Pons (tissue), 1 donor: ENCODE measurements around the gene SERP1.
A peak's percentile ranks its signal among the peaks of the same experiment; 100 is the strongest.

ENCODE experiments used
- DNase-seq: peaks from one replicate; pipeline ENCODE4 v3.0.0-alpha.2; 2016; ENCODE audit warnings: low spot score

The SERP1 gene

GRCh38 chr3:150546226-150547044 is at the start of gene SERP1, which contains the start of gene EIF2A:
Gene SERP1, minus strand, starts transcription at chr3:150546496. Its CDS starts 361 bp downstream, at chr3:150546135.
Gene EIF2A, plus strand, starts transcription at chr3:150546787. Its CDS starts 16 bp downstream, at chr3:150546803.
- DNase-seq = peak; percentile 100

DNA sequence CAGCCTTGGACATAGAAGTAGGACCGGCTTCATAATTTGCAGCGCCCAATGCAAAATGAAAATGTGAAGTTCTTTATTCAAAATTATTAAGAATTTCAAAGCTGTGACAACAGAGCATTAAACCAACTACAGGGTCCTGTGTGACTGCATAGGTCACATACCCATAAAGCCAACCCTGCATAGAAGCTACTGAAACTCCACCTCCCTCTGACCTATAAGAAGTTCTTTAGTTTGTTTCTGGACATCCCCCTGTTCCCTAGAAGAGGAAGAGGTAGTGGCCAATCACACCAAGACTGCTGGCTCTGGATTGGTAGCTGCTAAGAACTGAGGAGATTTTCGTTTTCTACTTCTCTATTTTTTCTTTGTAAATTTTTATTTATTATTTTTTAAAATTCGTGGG is 47.9 kb upstream of the SERP1 start:
- DNase-seq = no peak

GRCh38 chr3:150589759-150590158 is 43.5 kb upstream of the SERP1 start:
- DNase-seq = no peak

GRCh38 chr3:150588027-150588830 is 41.9 kb upstream of the SERP1 start:
- DNase-seq = no peak

DNA sequence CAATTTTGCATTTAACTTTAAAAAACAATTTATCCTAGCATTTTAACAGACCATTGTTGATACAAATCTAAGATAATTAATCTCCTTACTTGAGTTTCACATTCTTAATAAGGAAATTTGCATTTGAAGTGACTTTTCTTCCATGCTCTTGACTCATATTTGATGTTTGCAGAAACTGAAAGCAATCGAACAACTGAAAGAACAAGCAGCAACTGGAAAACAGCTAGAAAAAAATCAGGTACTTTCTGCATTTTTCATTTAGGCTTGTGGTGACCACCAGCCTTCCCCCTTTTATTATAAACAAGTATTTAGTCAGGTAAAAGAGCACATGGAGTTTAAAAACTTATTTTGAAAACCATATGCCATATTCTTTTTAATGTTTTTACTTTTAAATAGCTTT is 36.7 kb upstream of the SERP1 start:
- DNase-seq = no peak

- no peak for DNase-seq
Measured at GRCh38 chr3:150582620-150583019, 36.3 kb upstream of the SERP1 start.

DNA sequence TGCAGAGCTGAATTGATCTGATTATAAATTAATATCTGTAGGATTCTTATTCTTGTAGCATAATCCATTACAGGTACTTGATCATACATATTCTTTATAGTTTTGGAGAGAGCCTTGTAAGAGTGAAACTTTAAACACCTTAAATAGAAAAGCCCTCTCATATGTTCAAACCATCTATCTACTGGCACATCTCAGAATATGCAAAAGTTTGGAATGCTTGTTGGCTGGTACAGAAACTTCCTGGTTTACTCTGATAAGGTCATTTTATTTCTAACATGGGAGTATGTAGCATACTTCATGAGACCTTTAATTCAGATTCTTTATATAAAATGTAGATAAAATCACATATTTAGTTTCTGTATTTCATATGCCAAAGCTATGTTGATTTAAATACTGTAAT is 34.9 kb upstream of the SERP1 start:
- DNase-seq = no peak

DNA sequence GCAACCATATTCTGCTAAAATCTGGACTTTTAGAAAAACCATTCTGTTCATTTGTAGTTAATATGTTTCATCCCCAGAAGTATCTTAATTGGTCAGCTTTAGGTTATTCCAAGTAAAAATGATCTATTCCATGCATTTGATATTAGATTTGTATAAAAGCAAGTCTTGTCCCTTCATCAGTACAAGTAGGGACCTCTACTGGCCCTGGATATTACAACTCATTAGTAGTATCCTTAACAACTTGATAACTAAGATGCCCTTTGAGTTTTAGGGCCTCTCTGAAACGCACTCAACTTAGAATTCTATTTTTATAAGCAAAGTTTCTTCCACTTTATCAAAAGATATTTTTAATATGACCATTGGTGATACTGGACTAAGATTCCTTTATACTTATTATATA is 31.6 kb upstream of the SERP1 start:
- DNase-seq = no peak

DNA sequence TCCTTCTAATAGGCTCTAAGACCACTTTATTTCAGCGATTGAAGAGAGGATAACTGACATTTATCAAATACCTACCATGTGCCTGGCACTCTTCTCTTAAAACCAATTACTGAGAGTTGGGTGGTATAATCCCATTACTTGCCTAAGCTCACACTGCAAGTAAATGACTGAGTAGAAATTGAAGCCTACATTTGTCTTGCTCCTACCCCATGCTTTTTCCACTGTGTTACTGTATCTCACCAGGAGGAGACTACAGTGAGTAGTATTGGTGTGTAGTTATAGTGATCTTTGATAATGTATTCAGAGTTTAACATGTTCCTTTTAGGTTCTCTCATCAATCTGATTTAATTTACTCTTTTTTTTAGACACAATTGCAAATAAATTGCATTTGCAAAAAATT is 21.0 kb upstream of the SERP1 start:
- no peak for DNase-seq

- DNase-seq = no peak
Measured at GRCh38 chr3:150564243-150564642, 17.9 kb upstream of the SERP1 start.

DNA sequence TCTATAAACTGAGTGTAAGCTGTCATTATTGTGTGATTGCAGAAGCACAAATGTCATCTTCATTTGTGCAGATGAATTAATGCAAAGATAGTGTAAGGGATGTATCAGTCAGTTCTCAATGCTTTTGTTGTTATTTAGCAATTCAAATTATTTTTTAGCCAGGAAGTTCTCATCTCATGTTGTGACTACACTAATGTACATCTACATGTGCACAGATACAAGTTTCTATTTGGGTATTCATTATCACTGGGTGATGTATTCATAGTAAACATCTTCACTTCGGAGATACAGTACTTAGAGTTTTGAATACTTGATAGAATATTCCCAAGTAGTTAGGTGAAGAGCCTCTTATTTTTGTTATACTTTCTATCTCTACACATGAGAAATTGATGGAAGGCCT is 11.4 kb upstream of the SERP1 start:
- DNase-seq = no peak

GRCh38 chr3:150556792-150557191 is 10.5 kb upstream of the SERP1 start:
- no peak for DNase-seq

DNA sequence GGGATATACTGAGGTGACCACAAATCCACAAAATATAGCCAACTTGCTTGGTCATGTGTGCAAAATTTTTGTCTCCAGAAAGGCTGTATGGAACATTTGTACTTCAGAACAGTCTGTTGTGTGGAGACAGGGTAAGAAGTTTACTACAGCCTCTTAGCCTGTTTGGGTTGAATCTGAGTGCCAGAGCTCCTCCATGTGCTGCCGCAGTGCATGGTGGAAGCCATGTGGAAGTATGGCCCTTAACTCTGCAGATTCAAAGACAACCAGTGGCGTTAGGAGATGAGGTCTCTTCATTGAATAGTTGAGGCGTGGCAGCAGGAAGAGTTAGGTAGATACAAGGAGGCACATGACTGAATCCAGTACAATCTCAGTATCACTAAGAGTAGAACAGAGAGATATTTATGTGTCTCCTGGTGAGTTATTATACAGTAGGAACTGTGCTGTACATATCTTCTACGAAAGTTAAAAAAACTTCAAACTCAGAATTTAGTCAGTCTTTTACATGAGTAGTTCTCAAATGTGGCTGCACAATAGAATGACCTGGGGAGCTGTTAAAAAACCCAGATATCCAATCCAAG is 9.7 kb upstream of the SERP1 start:
- no peak for DNase-seq

DNA sequence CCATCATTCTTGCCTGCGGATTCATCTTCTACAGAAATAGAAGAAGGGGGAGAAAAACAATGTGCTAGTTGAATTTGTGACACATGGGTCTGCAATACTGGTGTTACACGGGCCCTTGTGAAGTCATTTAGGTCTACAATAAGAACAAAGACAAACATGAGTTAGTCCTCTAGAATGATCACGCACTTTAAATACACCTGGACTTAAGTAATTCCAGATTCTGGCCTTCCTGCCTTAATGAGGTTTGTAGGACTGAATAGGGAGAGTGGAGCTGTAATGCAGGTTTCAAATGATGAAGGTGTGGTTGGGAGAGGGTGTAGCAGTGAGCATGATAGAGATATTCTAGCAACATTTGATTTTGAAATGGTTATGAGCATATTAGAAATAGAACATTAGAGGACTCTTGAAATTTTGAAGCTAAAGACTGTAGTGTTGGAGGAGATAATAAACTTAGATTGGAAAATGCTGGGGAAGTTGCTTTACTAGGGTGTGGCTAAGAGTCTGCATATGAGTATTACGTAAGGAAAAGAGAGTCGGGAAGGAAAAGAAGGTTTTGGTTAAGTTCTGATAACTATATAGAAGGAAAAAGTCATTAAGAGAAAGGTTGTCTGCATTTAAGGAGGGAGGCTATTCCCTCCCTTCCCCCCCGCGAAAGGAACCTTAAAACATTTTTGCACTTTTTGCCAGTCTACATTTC is 897 bp upstream of the SERP1 start:
- no peak for DNase-seq

GRCh38 chr3:150545419-150546225 is 674 bp downstream of the SERP1 start:
- DNase-seq = peak; percentile 60

GRCh38 chr3:150544726-150545125 is 1.6 kb downstream of the SERP1 start:
- DNase-seq = peak; percentile 31

- DNase-seq = no peak
Measured at GRCh38 chr3:150544041-150544440, 2.3 kb downstream of the SERP1 start.

DNA sequence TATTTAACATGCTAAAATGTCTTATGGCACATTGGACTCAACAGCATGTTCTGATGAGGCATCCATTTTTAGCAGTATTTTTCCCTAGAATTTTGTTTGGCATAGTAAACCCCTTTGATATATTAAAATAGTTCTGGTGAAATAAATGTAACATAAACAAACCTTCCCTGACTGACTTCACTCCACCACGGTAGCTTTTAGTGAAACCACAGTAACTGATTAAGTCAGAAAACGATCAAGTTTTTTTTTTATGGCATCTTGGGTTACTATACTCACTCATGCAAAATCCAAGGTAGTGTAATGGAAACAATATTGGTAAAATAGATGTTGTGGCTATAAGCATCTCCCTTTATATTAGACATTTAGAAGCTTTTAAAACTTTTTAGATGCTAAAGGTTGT is 2.8 kb downstream of the SERP1 start:
- DNase-seq = no peak

DNA sequence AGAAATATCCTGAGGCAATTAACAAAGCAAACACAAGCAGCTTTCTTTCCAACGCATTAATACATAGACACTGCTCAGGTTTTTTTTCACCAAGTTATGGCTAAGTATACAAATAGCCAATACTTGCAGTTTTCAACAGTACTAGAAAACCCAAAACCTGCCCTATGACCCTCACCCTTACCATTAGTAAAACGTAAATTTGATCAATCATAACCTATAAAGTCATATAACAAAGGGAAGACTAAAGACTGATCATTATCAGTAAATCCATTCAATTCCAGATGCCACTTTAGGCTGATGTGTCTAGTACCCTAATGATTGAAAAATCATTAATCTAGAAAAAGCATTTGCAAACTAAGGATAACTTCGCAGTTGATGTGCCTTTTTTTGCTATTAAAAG is 3.2 kb downstream of the SERP1 start:
- DNase-seq = no peak

GRCh38 chr3:150540991-150541390 is 5.3 kb downstream of the SERP1 start:
- DNase-seq = no peak

DNA sequence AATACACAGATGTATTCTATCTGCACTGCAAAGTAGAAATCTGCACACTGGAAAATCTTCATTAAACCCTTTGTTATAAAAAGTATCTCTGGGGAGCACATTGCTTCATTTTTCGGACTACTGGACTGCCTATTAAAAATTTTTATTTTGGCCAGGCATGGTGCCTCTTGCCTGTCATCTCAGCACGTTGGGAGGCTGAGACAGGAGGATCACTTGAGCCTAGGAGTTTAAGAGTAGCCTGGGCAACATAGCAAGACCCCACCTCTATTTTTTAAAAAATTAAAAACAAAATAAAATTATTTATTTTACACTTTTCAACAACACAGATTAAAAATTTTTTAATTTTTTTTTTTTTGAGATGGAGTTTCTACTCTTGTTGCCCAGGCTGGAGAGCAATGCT is 6.0 kb downstream of the SERP1 start:
- no peak for DNase-seq
